ENCODE measurements around the gene STAC. TPM values are rescaled to one million over a fixed set of nuclear protein-coding genes. Genes with fewer than 3 reads are reported as not detected.

The STAC gene, protein sequence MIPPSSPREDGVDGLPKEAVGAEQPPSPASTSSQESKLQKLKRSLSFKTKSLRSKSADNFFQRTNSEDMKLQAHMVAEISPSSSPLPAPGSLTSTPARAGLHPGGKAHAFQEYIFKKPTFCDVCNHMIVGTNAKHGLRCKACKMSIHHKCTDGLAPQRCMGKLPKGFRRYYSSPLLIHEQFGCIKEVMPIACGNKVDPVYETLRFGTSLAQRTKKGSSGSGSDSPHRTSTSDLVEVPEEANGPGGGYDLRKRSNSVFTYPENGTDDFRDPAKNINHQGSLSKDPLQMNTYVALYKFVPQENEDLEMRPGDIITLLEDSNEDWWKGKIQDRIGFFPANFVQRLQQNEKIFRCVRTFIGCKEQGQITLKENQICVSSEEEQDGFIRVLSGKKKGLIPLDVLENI
- 0.18 and 1.2 TPM in 2 replicates for total RNA-seq

DNA sequence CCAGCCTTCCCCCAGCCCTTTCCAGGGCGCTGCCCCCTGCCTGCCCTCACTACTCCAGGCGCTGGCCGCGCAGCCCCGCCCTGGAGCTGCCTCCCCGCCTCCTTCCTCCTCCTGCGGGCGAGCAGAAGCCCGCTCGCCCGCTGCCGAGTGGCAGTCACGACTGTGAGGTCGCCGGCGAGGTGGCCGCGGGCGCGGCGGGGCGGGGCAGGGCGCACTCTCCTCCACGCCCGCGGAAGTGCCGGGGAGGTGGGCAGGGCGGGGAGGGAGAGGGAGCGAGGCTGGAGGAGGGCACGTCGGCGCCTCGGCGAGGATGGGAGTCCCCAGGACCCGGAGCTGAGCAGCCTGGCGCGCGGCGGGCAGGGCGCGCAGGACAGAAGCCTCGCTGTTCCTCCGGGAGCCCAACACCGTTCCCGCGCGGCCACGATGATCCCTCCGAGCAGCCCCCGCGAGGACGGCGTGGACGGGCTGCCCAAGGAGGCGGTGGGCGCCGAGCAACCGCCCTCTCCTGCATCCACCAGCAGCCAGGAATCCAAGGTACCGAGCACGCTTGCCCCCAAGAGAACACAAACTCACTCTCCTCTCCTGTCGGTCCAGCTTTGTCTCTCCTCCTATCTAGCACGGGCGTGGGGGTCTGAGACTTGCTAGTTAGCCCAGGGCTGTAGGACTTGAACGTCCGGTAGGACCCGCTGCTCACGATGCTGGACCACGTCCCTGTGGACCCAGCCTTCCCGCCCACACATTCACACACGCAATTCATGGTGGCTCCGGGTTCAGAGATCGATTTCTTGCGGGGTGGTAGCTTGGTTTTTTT, at the start of gene STAC:
Gene STAC (plus strand): TSS at position 284 of the 811 bp plus-strand sequence. CDS start 140 bp downstream, at position 424.

